Thymus (tissue), 11 donors: ENCODE measurements around the gene PSMB1. TPM values are rescaled to one million over a fixed set of nuclear protein-coding genes. Genes with fewer than 3 reads are reported as not detected.

Source experiments
- DNase-seq, 9 donors: peaks; one replicate each; pipeline ENCODE4 v3.0.0-alpha.2; 2013; ENCODE audit warnings: low spot score in 9 of 9, low read depth in 6 of 9, missing footprints in 1 of 9
- H3K27ac ChIP-seq, 2 donors: one replicate each; pipeline ENCODE4 v1.5.1; 2013; ENCODE audit warnings: control low read depth in 1 of 2, low read depth in 1 of 2, low read length in 1 of 2, mild to moderate bottlenecking in 1 of 2, moderate library complexity in 1 of 2
- H3K27me3 ChIP-seq, 2 donors: one replicate each; pipeline ENCODE4 v1.5.1; 2013; ENCODE audit warnings: low read length in 1 of 2; ENCODE audit not compliant: control insufficient read depth in 2 of 2, insufficient read depth in 1 of 2
- H3K36me3 ChIP-seq, 2 donors: one replicate each; pipeline ENCODE4 v1.5.1; 2013; ENCODE audit warnings: low read length in 1 of 2, mild to moderate bottlenecking in 1 of 2, moderate library complexity in 1 of 2; ENCODE audit not compliant: control insufficient read depth in 2 of 2, insufficient read depth in 2 of 2
- H3K4me1 ChIP-seq, 2 donors: one replicate each; pipeline ENCODE4 v1.5.1; 2013; ENCODE audit warnings: low read length in 2 of 2; ENCODE audit not compliant: control insufficient read depth in 2 of 2, insufficient read depth in 2 of 2
- H3K4me3 ChIP-seq, 2 donors: one replicate each; pipeline ENCODE4 v1.5.1; 2013; ENCODE audit warnings: low read length in 2 of 2, control low read depth in 1 of 2, mild to moderate bottlenecking in 1 of 2
- H3K9me3 ChIP-seq, 2 donors: one replicate each; pipeline ENCODE4 v1.5.1; 2013; ENCODE audit warnings: low read length in 1 of 2, mild to moderate bottlenecking in 1 of 2; ENCODE audit not compliant: control insufficient read depth in 2 of 2, insufficient read depth in 1 of 2
- WGBS: extraction: QIAGEN DNeasy Blood & Tissue Kit; methylation state at CpG from one replicate; pipeline ENCODE4 v1.1.7; 2013; 5-methylcytosine and 5-hydroxymethylcytosine counted together
- polyA plus RNA-seq: library from polyadenylated mRNA; stranded (reverse); fragments of 200-250 nt; gene quantifications from one replicate; pipeline ENCODE4 v1.2.3, GENCODE V29; 2013
- total RNA-seq: library from RNA; stranded (reverse); fragments of 120-200 nt; gene quantifications from one replicate; pipeline ENCODE4 v1.2.4, GENCODE V29; 2013
- donor health status: healthy.

PSMB1 gene
- total and polyA plus RNA-seq, 2 donors = 232 to 289 TPM

DNA sequence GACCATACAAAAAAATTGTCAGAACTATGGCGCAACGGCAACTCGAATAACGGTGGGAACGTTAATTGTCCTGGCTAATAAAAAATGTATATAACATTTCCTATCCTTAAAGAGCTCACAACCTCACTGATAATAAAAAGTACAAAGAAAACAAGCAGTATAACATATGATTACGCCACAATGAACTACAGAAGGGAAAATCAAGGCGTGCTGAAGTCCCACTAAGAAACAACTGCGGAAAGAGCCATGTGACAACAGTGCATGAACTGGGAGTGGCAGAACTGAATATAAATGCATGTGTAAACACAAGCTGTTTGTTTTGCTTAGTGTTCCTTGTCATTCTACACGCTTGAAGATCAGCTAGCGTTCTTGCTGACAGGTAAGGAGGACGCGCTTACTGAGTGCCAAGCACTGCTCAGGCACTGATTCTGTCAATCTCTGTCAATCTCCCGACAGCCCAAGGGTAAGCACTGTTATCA lies 466 bp upstream of the PSMB1 start:
- H3K36me3 ChIP-seq = peaks cover under 1 to 21% of the 10 kb centered on the region in 2 donors
- peak overlapping the region; percentile 81 to 87 for H3K4me3 ChIP-seq
- peaks cover 14 to 15% of the 10 kb centered on the region in 2 donors for H3K4me1 ChIP-seq
- DNase-seq = no peak
- WGBS = under 1% methylated on average over 13 of the region's 13 CpGs
- no peaks in the 10 kb centered on the region for H3K9me3 ChIP-seq
- H3K27ac ChIP-seq = peak overlapping the region; percentile 96 to 98
- H3K27me3 ChIP-seq = no peaks in the 10 kb centered on the region

DNA sequence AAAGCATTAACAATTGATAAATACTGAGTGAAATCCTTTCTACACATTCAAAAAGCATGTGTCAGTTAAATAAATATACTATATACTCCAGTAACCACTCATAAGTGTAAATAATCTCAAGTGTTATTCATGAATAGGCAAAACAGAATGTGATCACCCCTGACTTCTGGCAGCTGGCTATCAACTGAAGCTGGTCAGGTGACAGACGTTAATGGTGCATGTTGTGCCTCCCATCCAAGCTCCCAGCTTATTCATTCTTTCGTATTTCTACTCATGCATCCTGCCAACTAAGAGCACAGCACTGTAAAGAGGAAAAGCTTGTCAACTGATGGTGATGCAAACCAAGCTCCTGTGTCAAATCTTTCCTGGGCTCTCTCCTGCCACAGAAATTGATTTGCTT lies 7.7 kb downstream of the PSMB1 start:
- WGBS = 72% methylated on average over 2 of the region's 2 CpGs

DNA sequence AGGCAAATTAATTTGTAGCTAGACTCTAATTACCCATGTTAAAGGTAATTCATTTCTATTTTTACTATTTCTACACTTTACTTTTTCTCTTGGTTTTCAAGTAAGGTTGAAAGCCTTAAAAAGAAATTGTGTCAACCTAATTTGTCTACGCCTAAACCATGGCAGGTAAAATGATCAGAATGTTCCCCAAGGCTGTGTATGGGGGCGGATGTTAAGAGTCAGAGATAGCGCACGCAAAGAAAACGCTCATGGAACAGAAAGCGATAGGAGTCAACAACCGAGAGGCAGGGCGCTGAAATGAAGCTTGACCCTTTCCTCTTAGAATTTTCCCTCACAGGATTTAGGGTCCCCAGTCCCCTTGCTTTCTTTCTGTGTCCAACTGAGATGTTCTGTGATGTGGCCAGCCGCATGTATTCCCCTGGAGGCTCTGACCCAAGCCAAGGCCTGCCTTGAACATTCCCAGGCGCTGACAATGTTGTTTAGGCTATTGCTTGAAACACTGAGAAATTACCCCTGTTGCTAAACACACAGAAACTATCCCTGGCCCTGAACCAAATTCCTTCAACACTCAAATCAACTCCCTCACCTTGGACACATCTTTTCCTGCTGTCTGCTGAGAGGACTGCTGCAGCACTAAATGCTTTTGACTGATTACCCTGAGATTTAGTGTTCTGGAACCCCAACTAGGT lies 10.9 kb downstream of the PSMB1 start:
- WGBS = 97% methylated on average over 10 of the region's 10 CpGs
- DNase-seq = no peak
- Histone ChIP-seq H3K36me3 (peaks cover 50 to 73% of the 10 kb centered on the region in 2 donors), H3K27ac (no peak overlapping the region), H3K9me3 (no peaks in the 10 kb centered on the region), H3K4me3 (no peak overlapping the region), H3K4me1 (no peaks in the 10 kb centered on the region), H3K27me3 (no peaks in the 10 kb centered on the region)

More for the DNA sequence above, 7.7 kb downstream of the PSMB1 start:
- Histone ChIP-seq H3K27me3 (no peaks in the 10 kb centered on the region), H3K4me1 (no peaks in the 10 kb centered on the region), H3K9me3 (no peaks in the 10 kb centered on the region), H3K36me3 (peaks cover 36 to 70% of the 10 kb centered on the region in 2 donors), H3K27ac (no peak overlapping the region), H3K4me3 (no peak overlapping the region)
- DNase-seq = no peak

DNA sequence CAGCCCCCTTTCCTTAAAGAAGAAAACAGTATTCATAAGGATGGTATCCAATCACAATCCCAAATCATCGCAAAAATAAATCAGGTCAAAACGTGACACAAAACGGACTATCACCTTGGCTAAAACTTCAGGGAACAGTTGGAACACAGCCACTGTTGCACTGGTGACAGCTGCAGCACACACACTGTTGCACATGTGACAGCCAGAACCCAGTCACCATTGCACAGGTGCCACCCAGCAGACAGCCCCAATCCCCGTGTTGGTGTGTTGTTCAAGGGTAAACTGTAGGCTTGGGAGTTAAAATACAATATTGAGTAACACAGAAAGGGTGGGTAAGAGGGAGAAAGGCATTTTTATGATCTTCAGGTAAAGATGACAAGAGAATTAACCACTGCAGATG lies 15.8 kb downstream of the PSMB1 start:
- H3K27ac ChIP-seq = no peak overlapping the region
- no peaks in the 10 kb centered on the region for H3K27me3 ChIP-seq
- H3K4me1 ChIP-seq = no peaks in the 10 kb centered on the region
- no peaks in the 10 kb centered on the region for H3K9me3 ChIP-seq
- 98% methylated on average over 4 of the region's 4 CpGs for WGBS
- no peak overlapping the region for H3K4me3 ChIP-seq
- no peak for DNase-seq
- H3K36me3 ChIP-seq = peaks cover 55 to 63% of the 10 kb centered on the region in 2 donors

DNA sequence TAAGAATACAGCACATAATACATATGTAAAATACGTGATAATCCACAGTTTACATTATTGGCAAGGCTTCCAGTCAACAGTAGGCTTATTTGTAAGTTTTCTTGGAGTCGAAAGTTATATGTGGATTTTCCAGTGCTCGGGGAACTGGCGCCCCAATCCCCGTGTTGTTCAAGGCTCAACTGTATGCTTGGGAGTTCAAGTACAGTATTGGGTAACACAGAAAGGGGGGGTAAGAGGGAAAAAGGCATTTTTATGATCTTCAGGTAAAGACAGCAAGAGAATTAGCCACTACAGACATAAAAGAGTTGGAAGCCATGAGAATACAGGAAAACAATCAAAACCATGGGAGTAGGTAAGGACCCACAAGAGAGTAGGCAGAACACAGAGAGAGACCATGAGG lies 16.4 kb downstream of the PSMB1 start:
- Histone ChIP-seq H3K27me3 (no peaks in the 10 kb centered on the region), H3K4me3 (no peak overlapping the region), H3K9me3 (no peaks in the 10 kb centered on the region), H3K27ac (no peak overlapping the region), H3K36me3 (peaks cover 51 to 58% of the 10 kb centered on the region in 2 donors), H3K4me1 (no peaks in the 10 kb centered on the region)
- 97% methylated on average over 5 of the region's 5 CpGs for WGBS
- no peak for DNase-seq

DNA sequence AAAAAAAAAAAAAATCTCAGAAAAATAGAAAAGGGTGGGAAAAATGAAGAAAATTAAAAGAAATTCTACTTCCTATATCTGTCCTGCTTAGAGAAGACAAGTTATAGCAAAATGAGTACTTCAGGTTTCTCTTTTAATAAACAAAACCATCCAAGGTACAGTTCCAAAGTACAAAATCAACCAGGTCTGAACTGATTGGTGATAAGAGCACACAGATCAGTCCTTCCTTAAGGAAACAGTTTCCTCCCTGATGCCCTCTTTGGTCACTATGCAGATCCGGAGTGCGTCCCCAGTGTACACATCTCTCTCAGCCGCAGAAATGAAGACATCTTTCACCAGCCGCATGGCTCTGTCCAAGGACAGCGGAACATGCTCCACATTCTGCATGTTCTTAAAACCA lies 18.1 kb downstream of the PSMB1 start:
- no peak overlapping the region for H3K4me3 ChIP-seq
- H3K4me1 ChIP-seq = no peaks in the 10 kb centered on the region
- H3K9me3 ChIP-seq = no peaks in the 10 kb centered on the region
- H3K27ac ChIP-seq = no peak overlapping the region
- H3K27me3 ChIP-seq = no peaks in the 10 kb centered on the region
- no peak for DNase-seq
- peaks cover 45 to 53% of the 10 kb centered on the region in 2 donors for H3K36me3 ChIP-seq
- WGBS = 99% methylated on average over 5 of the region's 5 CpGs

DNA sequence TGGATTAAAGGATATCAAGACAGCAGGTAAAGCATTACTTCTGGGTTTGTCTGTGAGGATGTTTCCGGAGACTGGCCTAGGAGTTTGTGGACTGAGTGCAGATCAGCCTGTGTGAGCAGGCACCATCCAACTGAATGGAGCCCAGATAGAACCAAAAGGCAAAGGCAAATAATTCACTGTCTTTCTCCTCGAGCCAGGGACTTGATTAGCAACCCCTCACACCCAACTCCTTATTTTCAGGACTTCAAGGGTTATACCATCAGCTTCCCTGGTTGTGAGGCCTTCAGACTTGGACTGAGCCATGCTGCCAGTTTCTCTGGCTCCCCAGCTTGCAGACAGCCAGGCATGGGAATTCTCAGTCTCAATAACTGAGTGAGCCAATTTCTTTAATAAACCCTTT lies 19.3 kb downstream of the PSMB1 start:
- Histone ChIP-seq H3K9me3 (no peaks in the 10 kb centered on the region), H3K27me3 (no peaks in the 10 kb centered on the region), H3K4me3 (no peak overlapping the region), H3K27ac (no peak overlapping the region), H3K36me3 (peaks cover 42 to 47% of the 10 kb centered on the region in 2 donors), H3K4me1 (no peaks in the 10 kb centered on the region)
- 95% methylated on average over 2 of the region's 2 CpGs for WGBS
- DNase-seq = no peak

DNA sequence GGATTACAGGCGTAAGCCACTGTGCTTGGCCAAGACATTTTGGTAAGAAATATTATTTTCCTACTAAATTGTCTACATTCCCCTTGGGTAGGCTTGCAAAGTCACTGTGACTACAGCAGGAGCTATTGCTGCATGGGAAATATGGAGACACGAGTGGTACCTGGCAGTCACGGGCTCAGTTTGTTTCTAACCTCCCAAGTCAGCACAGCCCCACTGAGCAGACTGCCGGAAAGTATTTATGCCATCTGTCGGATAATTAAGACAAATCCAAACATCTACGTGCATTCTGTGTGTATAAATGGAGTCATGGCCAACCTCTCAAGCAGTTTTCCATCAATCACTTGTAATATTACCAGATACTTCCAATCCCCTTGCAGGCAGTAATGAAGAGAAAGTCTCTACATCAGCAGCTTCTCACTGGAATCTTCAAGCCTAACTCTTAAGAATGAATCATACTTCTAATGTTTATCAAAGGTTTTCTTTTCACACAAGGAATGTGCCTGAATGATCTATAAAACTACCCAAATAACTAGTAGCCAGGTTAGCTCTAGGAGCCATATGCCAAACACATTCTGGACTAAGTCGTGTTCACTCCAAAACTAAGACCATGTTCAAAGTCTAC lies 20.1 kb downstream of the PSMB1 start:
- Histone ChIP-seq H3K4me1 (no peaks in the 10 kb centered on the region), H3K27me3 (no peaks in the 10 kb centered on the region), H3K9me3 (no peaks in the 10 kb centered on the region), H3K4me3 (no peak overlapping the region), H3K27ac (no peak overlapping the region), H3K36me3 (peaks cover 38 to 40% of the 10 kb centered on the region in 2 donors)
- 95% methylated on average over 7 of the region's 7 CpGs for WGBS
- no peak for DNase-seq

DNA sequence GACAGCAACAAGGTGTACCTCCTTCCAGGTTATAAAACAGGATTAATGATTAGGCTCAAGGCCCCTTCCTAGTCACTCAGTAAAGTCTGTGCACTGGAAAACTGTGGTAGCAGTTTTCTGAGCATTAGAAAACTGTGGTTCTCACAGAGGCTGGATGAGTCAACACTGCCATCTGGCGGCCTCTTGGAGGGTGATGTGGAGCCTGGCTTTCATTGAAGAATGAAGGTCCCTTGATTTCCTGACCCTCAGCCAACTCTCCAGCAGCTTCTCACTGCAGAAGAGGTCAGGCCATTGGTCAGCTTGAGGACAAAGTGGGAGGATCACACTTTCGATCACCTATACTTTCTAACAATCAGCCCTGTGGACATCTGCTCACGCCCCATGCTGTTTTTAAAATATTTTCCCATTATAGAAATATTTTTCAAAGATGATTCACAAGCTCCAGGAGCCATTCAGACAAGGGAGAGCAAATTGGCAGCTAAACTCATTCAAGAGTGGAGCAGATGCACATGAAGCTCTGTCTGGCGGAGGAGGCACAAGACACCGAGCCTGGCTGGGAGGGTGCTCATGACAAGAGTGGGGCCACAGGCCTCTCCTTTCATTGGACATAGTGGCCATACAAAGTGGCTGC lies 23.2 kb downstream of the PSMB1 start:
- Histone ChIP-seq H3K9me3 (no peaks in the 10 kb centered on the region), H3K4me3 (no peak overlapping the region), H3K36me3 (peaks cover 13 to 14% of the 10 kb centered on the region in 2 donors), H3K27me3 (no peaks in the 10 kb centered on the region), H3K27ac (no peak overlapping the region), H3K4me1 (no peaks in the 10 kb centered on the region)
- DNase-seq = peak in 8 of 9 donors; percentile 31 to 77 (median 58)
- WGBS = 65% methylated on average over 5 of the region's 5 CpGs
